Left lung (tissue), 10 donors: ENCODE measurements around the gene HDDC3. TPM values are rescaled to one million over a fixed set of nuclear protein-coding genes. Genes with fewer than 3 reads are reported as not detected.

ENCODE experiments used
- ATAC-seq: fragments of 200-7000 bp; cut with Tn5 transposase; one replicate; pipeline ENCODE4 v1.9.1; 2020; ENCODE audit warnings: moderate library complexity
- DNase-seq, 4 donors: peaks; one replicate each; pipeline ENCODE4 v3.0.0-alpha.2; 2013 to 2020
- H3K27ac ChIP-seq, 2 donors: fragments of 200-600 bp; sonication (generic) in 1 of 2; one replicate each; pipeline versions ENCODE4 v1.5.0 to v1.8.0; 2020 to 2021
- H3K27me3 ChIP-seq, 2 donors: fragments of 200-600 bp; sonication (generic) in 1 of 2; one replicate each; pipeline versions ENCODE4 v1.5.0 to v1.8.0; 2020 to 2021
- H3K36me3 ChIP-seq, 2 donors: fragments of 200-600 bp; sonication (generic) in 1 of 2; one replicate each; pipeline versions ENCODE4 v1.5.0 to v1.8.0; 2020 to 2021
- H3K4me1 ChIP-seq, 2 donors: fragments of 200-600 bp; one replicate each; pipeline ENCODE4 v1.8.0; 2021
- H3K4me3 ChIP-seq, 2 donors: fragments of 200-600 bp; sonication (generic) in 1 of 2; one replicate each; pipeline versions ENCODE4 v1.5.0 to v1.8.0; 2020 to 2021; ENCODE audit warnings: mild to moderate bottlenecking in 1 of 2
- H3K9me3 ChIP-seq, 2 donors: fragments of 200-600 bp; sonication (generic) in 1 of 2; one replicate each; pipeline versions ENCODE4 v1.5.0 to v1.8.0; 2020 to 2021
- CTCF ChIP-seq, 2 donors: fragments of 200-600 bp; sonication (generic) in 1 of 2; IDR thresholded peaks; one replicate each; pipeline versions ENCODE4 v1.5.0 to v1.8.0; 2021; ENCODE audit warnings: antibody characterized with exemption in 2 of 2
- intact Hi-C, 2 donors: fragments of 100-400 bp; cut with DNase I; formaldehyde crosslinking; loops; one replicate each; pipeline versions ENCODE4 v1.11.2 to v1.14.2; 2022
- polyA plus RNA-seq, 6 donors: library from polyadenylated mRNA; unstranded; fragments of 120-200 nt; gene quantifications; one replicate each; pipeline ENCODE4 v1.2.1, GENCODE V29; 2013; ENCODE audit not compliant: insufficient read length in 6 of 6
- total RNA-seq, 2 donors: library from RNA; stranded (reverse); fragmentation: NEBNext Ultra II Directional; extraction: Animal tissue kit (Norgen Biotek cat#: 25700); gene quantifications; one replicate each; pipeline ENCODE4 v1.2.1, GENCODE V29; 2021
- donor health status: DM: no; HTN: yes; CAD: no.
- donor health status: DM: no; HTN: no; CAD: no.

HDDC3 gene
- total and polyA plus RNA-seq, 8 donors = 10.3 to 15.9 (median 13.2) TPM

GRCh38 chr15:90966262-90966661, 33.9 kb upstream of the HDDC3 start:
- Histone ChIP-seq H3K4me3 (no peak overlapping the region), H3K36me3 (peaks cover 0 to 69% of the 10 kb centered on the region in 2 donors), H3K27me3 (no peaks in the 10 kb centered on the region), H3K9me3 (no peaks in the 10 kb centered on the region), H3K4me1 (no peaks in the 10 kb centered on the region), H3K27ac (no peak overlapping the region)
- intact Hi-C loops = no loop called here
- DNase-seq = no peak
- no peak for ATAC-seq
- TF ChIP-seq CTCF (IDR thresholded peaks at IDR 0.05) = no peak

- intact Hi-C loops = no loop called here
- Histone ChIP-seq H3K9me3 (no peaks in the 10 kb centered on the region), H3K27ac (no peak overlapping the region), H3K4me1 (peaks cover 0 to 9% of the 10 kb centered on the region in 2 donors), H3K4me3 (no peak overlapping the region), H3K27me3 (no peaks in the 10 kb centered on the region), H3K36me3 (peaks cover 0 to 52% of the 10 kb centered on the region in 2 donors)
- TF ChIP-seq CTCF (IDR thresholded peaks at IDR 0.05) = no peak
- no peak for DNase-seq
- no peak for ATAC-seq
Observed at GRCh38 chr15:90962021-90962420, 29.7 kb upstream of the HDDC3 start.

- H3K27me3 ChIP-seq = no peaks in the 10 kb centered on the region
- intact Hi-C loops = no loop called here
- peaks cover 4 to 24% of the 10 kb centered on the region in 2 donors for H3K4me1 ChIP-seq
- H3K4me3 ChIP-seq = no peak overlapping the region
- no peak for TF ChIP-seq CTCF (IDR thresholded peaks at IDR 0.05)
- H3K36me3 ChIP-seq = peaks cover 0 to 37% of the 10 kb centered on the region in 2 donors
- H3K27ac ChIP-seq = no peak overlapping the region
- ATAC-seq (no peak), DNase-seq (no peak)
- H3K9me3 ChIP-seq = no peaks in the 10 kb centered on the region
Observed at GRCh38 chr15:90960298-90961091, 28.1 kb upstream of the HDDC3 start.

GRCh38 chr15:90959894-90960293, 27.5 kb upstream of the HDDC3 start:
- Histone ChIP-seq H3K36me3 (peaks cover 0 to 34% of the 10 kb centered on the region in 2 donors), H3K4me1 (peaks cover 7 to 30% of the 10 kb centered on the region in 2 donors), H3K27ac (no peak overlapping the region), H3K27me3 (no peaks in the 10 kb centered on the region), H3K9me3 (no peaks in the 10 kb centered on the region), H3K4me3 (no peak overlapping the region)
- no peak for TF ChIP-seq CTCF (IDR thresholded peaks at IDR 0.05)
- ATAC-seq = no peak
- intact Hi-C loops = loop anchor here in 1 of 2 donors (5.0 to 10.0 kb wide), 2 partner anchors 75 to 312 kb away; no protein-coding TSS in a partner anchor
- no peak for DNase-seq

- Histone ChIP-seq H3K27ac (no peak overlapping the region), H3K4me1 (peaks cover 7 to 35% of the 10 kb centered on the region in 2 donors), H3K9me3 (no peaks in the 10 kb centered on the region), H3K36me3 (peaks cover 0 to 32% of the 10 kb centered on the region in 2 donors), H3K4me3 (no peak overlapping the region), H3K27me3 (no peaks in the 10 kb centered on the region)
- TF ChIP-seq CTCF (IDR thresholded peaks at IDR 0.05) = no peak
- intact Hi-C loops = loop anchor here in 1 of 2 donors (5.0 to 10.0 kb wide), 2 partner anchors 76 to 313 kb away; no protein-coding TSS in a partner anchor
- no peak for DNase-seq
- ATAC-seq = no peak
Observed at GRCh38 chr15:90959028-90959595, 26.8 kb upstream of the HDDC3 start.
